Measurements from ENCODE around the gene SPTLC2.

- no peak for TF ChIP-seq CTCF (IDR thresholded peaks at IDR 0.05; ENCODE audit: poor library complexity)
- TF ChIP-seq EZH2 (IDR thresholded peaks at IDR 0.05; ENCODE audit: borderline replicate concordance): no peak
- no peak for TF ChIP-seq EZH2phosphoT487 (IDR thresholded peaks at IDR 0.05; ENCODE audit: low read depth, severe bottlenecking, unreplicated experiment)
Observed at GRCh38 chr14:77647853-77648252, 31.4 kb upstream of the SPTLC2 start.
